HCT116 (cell line): ENCODE results near the gene SOBP. TPM values are rescaled to one million over a fixed set of nuclear protein-coding genes. Genes with fewer than 3 reads are reported as not detected.

Source experiments
- ATAC-seq: fragments of 200-7000 bp; cut with Tn5 transposase; 2 replicates; pipeline ENCODE4 v1.9.1; 2020; ENCODE audit warnings: mild to moderate bottlenecking, moderate library complexity
- BruUV-seq: library from RNA; stranded (reverse); fragments of 400-500 nt; replicated peaks from 2 replicates; lab custom pipeline; 2021; lab: Mats Ljungman, UMichigan
- CTCF ChIA-PET: fragments of 300-600 bp; sonication (Branson Sonifier 250); formaldehyde crosslinking; loops from one replicate; lab custom pipeline; 2021; ENCODE audit warnings: antibody characterized with exemption; lab: Charles Lee
- POLR2A ChIA-PET: fragments of 300-600, 350-600 bp; sonication (Branson Sonifier 250); formaldehyde crosslinking; loops from one replicate; lab custom pipeline; 2021; ENCODE audit warnings: antibody characterized with exemption; lab: Charles Lee
- RAD21 ChIA-PET, 2 experiments: fragments of 300-600 bp; sonication (Branson Sonifier 250); formaldehyde crosslinking; loops; one replicate each; lab custom pipeline; 2023; ENCODE audit warnings: low total read pairs in 2 of 2; ENCODE audit not compliant: uncharacterized antibody in 2 of 2, unreplicated experiment in 2 of 2, low non-redundant PET in 1 of 2; lab: Charles Lee
- DNase-seq: peaks from one replicate; pipeline ENCODE4 v3.0.0-alpha.2; 2010; ENCODE audit warnings: low read depth, low spot score
- H2AFZ ChIP-seq: fragments of 200-600 bp; shearing (Covaris generic), sonication (generic); 2 replicates; pipeline ENCODE4 v1.6.1; 2017; ENCODE audit warnings: low read depth, mixed run types, mixed read lengths, antibody characterized with exemption, low read length; ENCODE audit not compliant: poor library complexity, severe bottlenecking
- H3K27ac ChIP-seq: 2 replicates; pipeline ENCODE4 v1.5.1; 2012; ENCODE audit warnings: low read depth, low read length
- H3K27me3 ChIP-seq: fragments of 200-600 bp; sonication (generic); 2 replicates; pipeline ENCODE4 v1.6.1; 2016; ENCODE audit warnings: mixed run types, low read length, mixed read lengths; ENCODE audit not compliant: insufficient read depth
- H3K36me3 ChIP-seq, 2 experiments: fragments of 200-500 bp in 1 of 2; fragments of 200-600 bp in 1 of 2; sonication (Bioruptor generic) in 1 of 2; sonication (generic) in 1 of 2; 2 replicates each; pipeline versions ENCODE4 v1.5.1 to v1.6.1; 2014 to 2016; ENCODE audit warnings: low read length in 2 of 2, inconsistent platforms in 1 of 2, mixed read lengths in 1 of 2, mixed run types in 1 of 2; ENCODE audit not compliant: insufficient read depth in 2 of 2, control insufficient read depth in 1 of 2
- H3K4me1 ChIP-seq, 2 experiments: fragments of 200-600 bp in 1 of 2; sonication (generic) in 1 of 2; 2 replicates each; pipeline versions ENCODE4 v1.5.1 to v1.6.1; 2012 to 2017; ENCODE audit warnings: low read length in 2 of 2, inconsistent platforms in 1 of 2, mild to moderate bottlenecking in 1 of 2, mixed read lengths in 1 of 2, mixed run types in 1 of 2, moderate library complexity in 1 of 2; ENCODE audit not compliant: insufficient read depth in 2 of 2, control insufficient read depth in 1 of 2
- H3K4me2 ChIP-seq: fragments of 200-600 bp; sonication (generic); 2 replicates; pipeline ENCODE4 v1.6.1; 2017; ENCODE audit warnings: mixed run types, low read length, mixed read lengths
- H3K4me3 ChIP-seq, 2 experiments: fragments of 200-600 bp in 1 of 2; sonication (generic) in 1 of 2; replicated peaks in 1 of 2; 2 replicates each; pipeline ENCODE4 v1.5.1; 2011 to 2016; ENCODE audit warnings: low read length in 2 of 2, control low read depth in 1 of 2, low read depth in 1 of 2, mild to moderate bottlenecking in 1 of 2, mixed read lengths in 1 of 2, mixed run types in 1 of 2
- H3K79me2 ChIP-seq: fragments of 200-600 bp; sonication (generic); 2 replicates; pipeline ENCODE4 v1.6.1; 2017; ENCODE audit warnings: mild to moderate bottlenecking, mixed run types, low read length, moderate library complexity, mixed read lengths; ENCODE audit not compliant: insufficient read depth
- H3K9ac ChIP-seq: fragments of 200-600 bp; sonication (generic); 2 replicates; pipeline ENCODE4 v1.6.1; 2016; ENCODE audit warnings: low read length, mixed read lengths
- H3K9me2 ChIP-seq: fragments of 200-600 bp; sonication (generic), shearing (Covaris generic); 2 replicates; pipeline ENCODE4 v1.6.1; 2017; ENCODE audit warnings: mixed run types, mild to moderate bottlenecking, moderate library complexity; ENCODE audit not compliant: insufficient read depth
- H3K9me3 ChIP-seq, 2 experiments: fragments of 200-500 bp in 1 of 2; fragments of 200-600 bp in 1 of 2; sonication (Bioruptor generic) in 1 of 2; sonication (generic) in 1 of 2; 2 replicates each; pipeline ENCODE4 v1.6.1; 2014 to 2017; ENCODE audit warnings: low read length in 2 of 2, mixed read lengths in 2 of 2, inconsistent platforms in 1 of 2, low read depth in 1 of 2, mild to moderate bottlenecking in 1 of 2, mixed run types in 1 of 2, moderate library complexity in 1 of 2; ENCODE audit not compliant: control insufficient read depth in 1 of 2, insufficient read depth in 1 of 2
- H4K20me1 ChIP-seq: fragments of 200-600 bp; sonication (generic), shearing (Covaris generic); 2 replicates; pipeline ENCODE4 v1.6.1; 2017; ENCODE audit warnings: mixed run types, mild to moderate bottlenecking, moderate library complexity; ENCODE audit not compliant: insufficient read depth
- ATF3 ChIP-seq: IDR thresholded peaks from 2 replicates; pipeline ENCODE4 v1.6.1; 2012
- CEBPB ChIP-seq: IDR thresholded peaks from 2 replicates; pipeline ENCODE4 v1.6.1; 2012; ENCODE audit warnings: low read depth
- EZH2 ChIP-seq: fragments of 200-600 bp; sonication (generic); IDR thresholded peaks from 2 replicates; pipeline ENCODE4 v1.6.1; 2017; ENCODE audit warnings: antibody characterized with exemption, mixed run types
- EZH2phosphoT487 ChIP-seq: fragments of 200-600 bp; IDR thresholded peaks from 2 replicates; pipeline ENCODE4 v1.6.1; 2018; ENCODE audit warnings: antibody characterized with exemption, borderline replicate concordance
- FOSL1 ChIP-seq: IDR thresholded peaks from 2 replicates; pipeline ENCODE4 v1.6.1; 2012; ENCODE audit warnings: low read depth
- JUND ChIP-seq: IDR thresholded peaks from 2 replicates; pipeline ENCODE4 v1.6.1; 2012
- POLR2A ChIP-seq: IDR thresholded peaks from 2 replicates; pipeline ENCODE4 v1.7.0; 2011; ENCODE audit warnings: borderline replicate concordance; ENCODE audit not compliant: insufficient read depth, insufficient read length; ENCODE audit errors: extremely low read depth
- RAD21 ChIP-seq: IDR thresholded peaks from 2 replicates; pipeline ENCODE4 v1.6.1; 2012; ENCODE audit warnings: low read depth, mild to moderate bottlenecking
- SP1 ChIP-seq: IDR thresholded peaks from 2 replicates; pipeline ENCODE4 v1.6.1; 2012; ENCODE audit warnings: low read depth
- TCF7L2 ChIP-seq: IDR thresholded peaks from 2 replicates; pipeline ENCODE4 v1.7.0; 2011; ENCODE audit warnings: borderline replicate concordance, inconsistent platforms; ENCODE audit not compliant: insufficient read depth, insufficient read length; ENCODE audit errors: extremely low read depth
- YY1 ChIP-seq: IDR thresholded peaks from 2 replicates; pipeline ENCODE4 v1.6.1; 2011; ENCODE audit warnings: low read length, low read depth, moderate library complexity, mild to moderate bottlenecking; ENCODE audit not compliant: insufficient replicate concordance; ENCODE audit errors: extremely low read depth
- ZFX ChIP-seq: fragments of 450-650 bp; IDR thresholded peaks from 2 replicates; pipeline ENCODE4 v1.6.1; 2017
- intact Hi-C: fragments of 100-400 bp; cut with micrococcal nuclease; formaldehyde crosslinking; loops from 2 replicates; pipeline ENCODE4 v1.10.0; 2022
- total RNA-seq: library from RNA; stranded (reverse); gene quantifications from one replicate; pipeline ENCODE4 v1.2.1, GENCODE V29; 2021; ENCODE audit not compliant: unreplicated experiment
- TF ChIP-seq, protein P1 (sequence below), 3 experiments: fragments of 200-600 bp in 1 of 3; sonication (generic) in 1 of 3; IDR thresholded peaks in 2 of 3; conservative IDR thresholded peaks in 1 of 3; 2 replicates each; pipeline ENCODE4 v1.5.1; 2012 to 2017; ENCODE audit warnings: low read depth in 2 of 3, low read length in 2 of 3, antibody characterized with exemption in 1 of 3, borderline replicate concordance in 1 of 3, control low read depth in 1 of 3, mild to moderate bottlenecking in 1 of 3, mixed read lengths in 1 of 3, mixed run types in 1 of 3, moderate library complexity in 1 of 3; ENCODE audit not compliant: insufficient read depth in 1 of 3

SOBP gene
- total RNA-seq, 1 experiment from 2014 or later = 2.6 TPM

GRCh38 chr6:107635057-107635515 lies 145.2 kb downstream of the SOBP start:
- Histone ChIP-seq H3K27ac (no peak overlapping the region), H3K4me3 (no peak overlapping the region), H3K79me2 (no peaks in the 10 kb centered on the region), H2AFZ (no peak overlapping the region), H3K9me3 (no peaks in the 10 kb centered on the region), H3K4me1 (no peaks in the 10 kb centered on the region), H3K9ac (no peak overlapping the region), H4K20me1 (no peaks in the 10 kb centered on the region), H3K4me2 (no peak overlapping the region), H3K27me3 (no peaks in the 10 kb centered on the region), H3K9me2 (no peaks in the 10 kb centered on the region), H3K36me3 (no peaks in the 10 kb centered on the region)
- intact Hi-C loops = no loop called here
- TF ChIP-seq JUND = no peak
- no peak for TF ChIP-seq ZFX
- TF ChIP-seq POLR2A = no peak
- TF ChIP-seq, protein P1, sequence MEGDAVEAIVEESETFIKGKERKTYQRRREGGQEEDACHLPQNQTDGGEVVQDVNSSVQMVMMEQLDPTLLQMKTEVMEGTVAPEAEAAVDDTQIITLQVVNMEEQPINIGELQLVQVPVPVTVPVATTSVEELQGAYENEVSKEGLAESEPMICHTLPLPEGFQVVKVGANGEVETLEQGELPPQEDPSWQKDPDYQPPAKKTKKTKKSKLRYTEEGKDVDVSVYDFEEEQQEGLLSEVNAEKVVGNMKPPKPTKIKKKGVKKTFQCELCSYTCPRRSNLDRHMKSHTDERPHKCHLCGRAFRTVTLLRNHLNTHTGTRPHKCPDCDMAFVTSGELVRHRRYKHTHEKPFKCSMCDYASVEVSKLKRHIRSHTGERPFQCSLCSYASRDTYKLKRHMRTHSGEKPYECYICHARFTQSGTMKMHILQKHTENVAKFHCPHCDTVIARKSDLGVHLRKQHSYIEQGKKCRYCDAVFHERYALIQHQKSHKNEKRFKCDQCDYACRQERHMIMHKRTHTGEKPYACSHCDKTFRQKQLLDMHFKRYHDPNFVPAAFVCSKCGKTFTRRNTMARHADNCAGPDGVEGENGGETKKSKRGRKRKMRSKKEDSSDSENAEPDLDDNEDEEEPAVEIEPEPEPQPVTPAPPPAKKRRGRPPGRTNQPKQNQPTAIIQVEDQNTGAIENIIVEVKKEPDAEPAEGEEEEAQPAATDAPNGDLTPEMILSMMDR (IDR thresholded peaks at IDR 0.05 in 2 of 3, conservative IDR thresholded peaks at IDR 0.05 in 1 of 3; ENCODE audit: borderline replicate concordance in 1 of 3, insufficient read depth in 1 of 3, low read depth in 2 of 3, low read length in 2 of 3) = no peak
- no peak for TF ChIP-seq RAD21
- no peak for TF ChIP-seq FOSL1
- TF ChIP-seq YY1 = no peak
- TF ChIP-seq CEBPB = no peak
- no peak for TF ChIP-seq EZH2phosphoT487
- TF ChIP-seq TCF7L2 = no peak
- TF ChIP-seq EZH2 = no peak
- TF ChIP-seq SP1 = no peak
- TF ChIP-seq ATF3 = no peak
- BruUV-seq = no TSS peak
- ChIA-PET RAD21 (no interaction called here), CTCF (no interaction called here), POLR2A (no interaction called here)
- ATAC-seq = no peak
- no peak for DNase-seq
